Measurements from ENCODE around the gene PPP1R37. TPM values are rescaled to one million over a fixed set of nuclear protein-coding genes. Genes with fewer than 3 reads are reported as not detected.

The PPP1R37 gene
- total and polyA plus RNA-seq, 2 donors (not counting 1 experiment from before 2014, with no cell fraction given) = 20.7 to 28.1 TPM

- Histone ChIP-seq H3K9ac (ENCODE audit: low read length) (peak overlapping the region; percentile 92), H3K9me3 (ENCODE audit: control extremely low read depth in 1 of 3, control insufficient read depth in 2 of 3, insufficient read depth in 1 of 3, low read length in 2 of 3) (no peaks in the 10 kb centered on the region), H3K4me3 (ENCODE audit: control extremely low read depth in 1 of 5, extremely low read depth in 1 of 5, insufficient read depth in 1 of 5, low read depth in 2 of 5, low read length in 4 of 5) (peak overlapping the region; percentile 71 to 98 (median 77)), H4K20me1 (ENCODE audit: control insufficient read depth, insufficient read depth, low read length, poor library complexity, severe bottlenecking) (peaks cover 25% of the 10 kb centered on the region), H3K27ac (ENCODE audit: low read length in 2 of 2) (peak overlapping the region; percentile 62 to 92), H3K27me3 (replicated peaks in 1 of 4; ENCODE audit: control extremely low read depth in 1 of 4, control insufficient read depth in 3 of 4, insufficient read depth in 4 of 4, low read length in 3 of 4) (no peaks in the 10 kb centered on the region), H3K79me2 (ENCODE audit: control insufficient read depth, insufficient read depth, low read length) (peaks cover 84% of the 10 kb centered on the region), H3K4me2 (replicated peaks; ENCODE audit: low read depth, low read length, poor library complexity, severe bottlenecking) (peak overlapping the region; percentile 92), H3K4me1 (ENCODE audit: control insufficient read depth in 2 of 2, insufficient read depth in 2 of 2, low read length in 2 of 2) (peaks cover 33 to 42% of the 10 kb centered on the region in 2 donors), H3K36me3 (replicated peaks in 1 of 2; ENCODE audit: control extremely low read depth in 1 of 2, control insufficient read depth in 1 of 2, extremely low read depth in 1 of 2, insufficient read depth in 2 of 2, low read length in 1 of 2) (peaks cover 0 to 18% of the 10 kb centered on the region in 2 experiments), H2AFZ (ENCODE audit: insufficient read depth, low read depth, low read length, poor library complexity, severe bottlenecking) (peak overlapping the region; percentile 95)
- no peak for TF ChIP-seq CTCF (IDR thresholded peaks at IDR 0.05)
- POLR2A ChIA-PET = interaction anchor here (0.9 to 4.1 kb wide), 3 partner anchors 12 to 78 kb away, joined by 3 to 28 read pairs (median 10); partner anchors contain the start of gene PPP1R37
- H3K9me3 Mint-ChIP-seq (ENCODE audit: insufficient read depth) = no peaks in the 10 kb centered on the region
- intact Hi-C loops (cut with micrococcal nuclease) = loop anchor here (1.0 to 5.0 kb wide), 4 partner anchors 11 to 328 kb away; partner anchors contain the start of gene CLASRP
- DNase-seq (no peak), ATAC-seq (ENCODE audit: low read depth) (no peak)
- no peaks in the 10 kb centered on the region for H3K27me3 Mint-ChIP-seq
- CTCF ChIA-PET = interaction anchor here (0.7 to 2.4 kb wide), 8 partner anchors 12 to 125 kb away, joined by 3 to 8 read pairs (median 4); partner anchors contain the start of gene PPP1R37
- peak overlapping the region; percentile 98 for H3K4me3 Mint-ChIP-seq
- peaks cover 47% of the 10 kb centered on the region for H3K4me1 Mint-ChIP-seq
- WGBS (ENCODE audit: insufficient coverage) = 16% methylated on average over 6 of the region's 6 CpGs
- peak overlapping the region; percentile 94 for H3K27ac Mint-ChIP-seq
These were observed 13.0 kb upstream of the PPP1R37 start for GRCh38 chr19:45079911-45080370.

GRCh38 chr19:45082170-45082569, 10.8 kb upstream of the PPP1R37 start:
- no peak for DNase-seq
- Histone ChIP-seq H3K79me2 (ENCODE audit: control insufficient read depth, insufficient read depth, low read length) (peaks cover 83% of the 10 kb centered on the region), H3K9ac (ENCODE audit: low read length) (no peak overlapping the region), H3K4me1 (ENCODE audit: control insufficient read depth in 2 of 2, insufficient read depth in 2 of 2, low read length in 2 of 2) (peaks cover 25 to 32% of the 10 kb centered on the region in 2 donors), H3K36me3 (replicated peaks in 1 of 2; ENCODE audit: control extremely low read depth in 1 of 2, control insufficient read depth in 1 of 2, extremely low read depth in 1 of 2, insufficient read depth in 2 of 2, low read length in 1 of 2) (peaks cover 2 to 17% of the 10 kb centered on the region in 2 experiments), H3K9me3 (ENCODE audit: control extremely low read depth in 1 of 3, control insufficient read depth in 2 of 3, insufficient read depth in 1 of 3, low read length in 2 of 3) (no peaks in the 10 kb centered on the region), H3K27ac (ENCODE audit: low read length in 2 of 2) (no peak overlapping the region), H3K4me3 (ENCODE audit: control extremely low read depth in 1 of 5, extremely low read depth in 1 of 5, insufficient read depth in 1 of 5, low read depth in 2 of 5, low read length in 4 of 5) (no peak overlapping the region), H3K27me3 (replicated peaks in 1 of 4; ENCODE audit: control extremely low read depth in 1 of 4, control insufficient read depth in 3 of 4, insufficient read depth in 4 of 4, low read length in 3 of 4) (no peaks in the 10 kb centered on the region), H3K4me2 (replicated peaks; ENCODE audit: low read depth, low read length, poor library complexity, severe bottlenecking) (no peak overlapping the region), H2AFZ (ENCODE audit: insufficient read depth, low read depth, low read length, poor library complexity, severe bottlenecking) (no peak overlapping the region), H4K20me1 (ENCODE audit: control insufficient read depth, insufficient read depth, low read length, poor library complexity, severe bottlenecking) (peaks cover 12% of the 10 kb centered on the region)
- TF ChIP-seq EZH2 (IDR thresholded peaks at IDR 0.05; ENCODE audit: borderline replicate concordance, insufficient read depth, low read depth, low read length, poor library complexity, severe bottlenecking) = no peak
- no peak for TF ChIP-seq CTCF (IDR thresholded peaks at IDR 0.05)
- intact Hi-C loops (cut with micrococcal nuclease) = no loop called here
- Mint-ChIP-seq H3K27me3 (no peaks in the 10 kb centered on the region), H3K4me1 (peaks cover 42% of the 10 kb centered on the region), H3K9me3 (ENCODE audit: insufficient read depth) (no peaks in the 10 kb centered on the region), H3K4me3 (peak overlapping the region; percentile 8), H3K27ac (no peak overlapping the region)
- ChIA-PET POLR2A (no interaction called here), CTCF (no interaction called here)
- no peak for ATAC-seq (ENCODE audit: low read depth)
- 95% methylated on average over 4 of the region's 5 CpGs for WGBS (ENCODE audit: insufficient coverage)
